K562 (cell line): ENCODE data around the gene PEBP1. TPM values are rescaled to one million over a fixed set of nuclear protein-coding genes. Genes with fewer than 3 reads are reported as not detected.

Source experiments
- ATAC-seq: fragments of 200-7000 bp; cut with Tn5 transposase; 3 replicates; pipeline ENCODE4 v1.9.1; 2020; ENCODE audit warnings: moderate library complexity
- BruUV-seq: library from RNA; stranded (reverse); fragments of 400-500 nt; replicated peaks from 2 replicates; lab custom pipeline; 2021; lab: Mats Ljungman, UMichigan
- CTCF ChIA-PET: fragments of 300-600 bp; formaldehyde crosslinking; extraction: SDS; loops from one replicate; lab custom pipeline; 2021; ENCODE audit warnings: low intra/inter-chr PET ratio; lab: Yijun Ruan, JAX
- POLR2A ChIA-PET: fragments of 300-600, 350-650 bp; sonication (Branson Sonifier 250); formaldehyde crosslinking; extraction: SDS; loops from one replicate; lab custom pipeline; 2021; ENCODE audit warnings: antibody characterized with exemption, inconsistent platforms; lab: Yijun Ruan, JAX
- DNase-seq, 4 experiments: peaks; one replicate each; pipeline versions ENCODE4 v3.0.0 to v3.0.0-alpha.2; 2011 to 2018; ENCODE audit warnings: low spot score in 3 of 4, mixed read lengths in 3 of 4; ENCODE audit errors: extremely low read depth in 1 of 4
- FAIRE-seq: peaks from 2 replicates; lab custom pipeline; 2011; peaks lifted over from hg19 to GRCh38; lab: Jason Lieb, UNC
- H2AFZ ChIP-seq: 2 replicates; pipeline ENCODE4 v1.6.0; 2011; ENCODE audit warnings: low read depth, low read length, control low read depth, inconsistent platforms
- H3K27ac ChIP-seq: fragments of 200-600 bp; 3 replicates; pipeline ENCODE4 v1.8.0; 2011; ENCODE audit warnings: low read depth, mild to moderate bottlenecking, control low read depth, inconsistent platforms, low read length, moderate library complexity, mixed read lengths; ENCODE audit errors: extremely low read depth
- H3K27me3 ChIP-seq, 2 experiments: fragments of 300-600 bp in 1 of 2; 2 replicates in 1 of 2; 3 replicates in 1 of 2; pipeline versions ENCODE4 v1.6.0 to v1.8.0; 2011; ENCODE audit warnings: inconsistent platforms in 2 of 2, low read length in 2 of 2, mild to moderate bottlenecking in 1 of 2, mixed read lengths in 1 of 2, moderate library complexity in 1 of 2; ENCODE audit not compliant: control insufficient read depth in 2 of 2, insufficient read depth in 2 of 2
- H3K36me3 ChIP-seq: fragments of 300-600 bp; 3 replicates; pipeline ENCODE4 v1.8.0; 2011; ENCODE audit warnings: mild to moderate bottlenecking, low read length, inconsistent platforms; ENCODE audit not compliant: control insufficient read depth, insufficient read depth
- H3K4me1 ChIP-seq, 2 experiments: fragments of 200-600 bp in 1 of 2; replicated peaks in 1 of 2; 2 replicates in 1 of 2; 3 replicates in 1 of 2; pipeline versions ENCODE4 v1.5.1 to v1.8.0; 2011; ENCODE audit warnings: inconsistent platforms in 2 of 2, low read length in 2 of 2, mild to moderate bottlenecking in 1 of 2, mixed read lengths in 1 of 2, moderate library complexity in 1 of 2; ENCODE audit not compliant: control insufficient read depth in 2 of 2, insufficient read depth in 2 of 2
- H3K4me2 ChIP-seq: 2 replicates; pipeline ENCODE4 v1.6.1; 2011; ENCODE audit warnings: low read length, control low read depth, inconsistent platforms, mixed read lengths; ENCODE audit not compliant: insufficient read depth
- H3K4me3 ChIP-seq: fragments of 200-600 bp; sonication (generic), shearing (Covaris generic); 2 replicates; pipeline ENCODE4 v1.5.1; 2016; ENCODE audit warnings: control low read depth, inconsistent platforms
- H3K79me2 ChIP-seq: fragments of 200-600 bp; 3 replicates; pipeline ENCODE4 v1.8.0; 2011; ENCODE audit warnings: low read length, inconsistent platforms; ENCODE audit not compliant: control insufficient read depth, insufficient read depth
- H3K9ac ChIP-seq, 2 experiments: 2 replicates each; pipeline versions ENCODE4 v1.6.0 to v1.6.1; 2011; ENCODE audit warnings: low read depth in 2 of 2, low read length in 2 of 2, control low read depth in 1 of 2, inconsistent platforms in 1 of 2, mild to moderate bottlenecking in 1 of 2, mixed read lengths in 1 of 2; ENCODE audit not compliant: insufficient read depth in 1 of 2
- H3K9me1 ChIP-seq: one replicate; pipeline ENCODE4 v1.6.0; 2011; ENCODE audit warnings: inconsistent platforms, mild to moderate bottlenecking, low read length, moderate library complexity; ENCODE audit not compliant: control insufficient read depth, insufficient read depth
- H3K9me3 ChIP-seq: replicated peaks from 2 replicates; pipeline ENCODE4 v1.5.1; 2011; ENCODE audit warnings: low read depth, low read length, inconsistent platforms; ENCODE audit not compliant: control insufficient read depth, insufficient read depth
- H4K20me1 ChIP-seq: replicated peaks from 2 replicates; pipeline ENCODE4 v1.6.1; 2011; ENCODE audit warnings: low read length, inconsistent platforms, mixed read lengths; ENCODE audit not compliant: control insufficient read depth, insufficient read depth
- ATF1 ChIP-seq, 2 experiments: fragments of 450-650 bp in 1 of 2; IDR thresholded peaks; 2 replicates each; pipeline ENCODE4 v1.6.1; 2016; ENCODE audit warnings: missing compliant biosample characterization in 1 of 2, missing genetic modification characterization in 1 of 2
- FOSL1 ChIP-seq: fragments of 200-800 bp; sonication (Bioruptor generic); conservative IDR thresholded peaks from 2 replicates; pipeline ENCODE4 v1.6.1; 2016; ENCODE audit warnings: missing genetic modification characterization, missing compliant biosample characterization
- FOXK1 ChIP-seq: sonication (generic); formaldehyde crosslinking; IDR thresholded peaks from 2 replicates; pipeline ENCODE4 v1.8.0; 2022; ENCODE audit warnings: missing genetic modification reagents, mild to moderate bottlenecking, borderline replicate concordance
- HES1 ChIP-seq: fragments of 450-650 bp; IDR thresholded peaks from 2 replicates; pipeline ENCODE4 v1.6.1; 2016; ENCODE audit warnings: low read depth, mild to moderate bottlenecking, moderate library complexity
- MAX ChIP-seq: sonication (generic); formaldehyde crosslinking; IDR thresholded peaks from 2 replicates; pipeline ENCODE4 v1.9.0; 2022; ENCODE audit warnings: mild to moderate bottlenecking, missing genetic modification reagents
- NELFE ChIP-seq: IDR thresholded peaks from 2 replicates; pipeline ENCODE4 v1.6.1; 2011; ENCODE audit warnings: mild to moderate bottlenecking; ENCODE audit not compliant: insufficient read depth, insufficient read length
- NR0B1 ChIP-seq: fragments of 450-650 bp; IDR thresholded peaks from one replicate; pipeline ENCODE4 v1.6.1; 2018; ENCODE audit warnings: mild to moderate bottlenecking, moderate library complexity; ENCODE audit not compliant: partially characterized antibody
- SPI1 ChIP-seq: IDR thresholded peaks from 2 replicates; pipeline ENCODE4 v1.6.1; 2011; ENCODE audit warnings: low read depth, low read length, control low read depth, borderline replicate concordance
- TCF3 ChIP-seq: sonication (generic); formaldehyde crosslinking; IDR thresholded peaks from 2 replicates; pipeline ENCODE4 v1.4.0; 2020; ENCODE audit warnings: mild to moderate bottlenecking, missing genetic modification reagents
- ZBTB40 ChIP-seq, 2 experiments: fragments of 450-650 bp in 1 of 2; sonication (generic) in 1 of 2; formaldehyde crosslinking in 1 of 2; IDR thresholded peaks; 2 replicates each; pipeline versions ENCODE4 v1.7.1 to v1.9.0; 2016 to 2022; ENCODE audit warnings: inconsistent platforms in 1 of 2, mild to moderate bottlenecking in 1 of 2, missing genetic modification reagents in 1 of 2
- WGBS: fragments of 100-300 bp; shearing (Covaris generic); methylation state at CpG from one replicate; pipeline ENCODE4 v1.1.6; 2016; ENCODE audit warnings: low coverage, mixed read lengths; ENCODE audit not compliant: insufficient coverage; ENCODE audit errors: missing lambda C conversion rate; 5-methylcytosine and 5-hydroxymethylcytosine counted together
- in situ Hi-C: fragments of 300-500 bp; cut with MboI; formaldehyde crosslinking; loops from 4 replicates; pipeline ENCODE4 v1.15.0; 2018; ENCODE audit warnings: inconsistent platforms, mixed read lengths
- intact Hi-C: fragments of 100-400 bp; cut with micrococcal nuclease; formaldehyde crosslinking; loops from 2 replicates; pipeline ENCODE4 v1.14.2; 2022
- polyA plus RNA-seq, 8 experiments: library from polyadenylated mRNA; depleted of rRNA in 4 of 8; stranded (reverse) in 5 of 8; unstranded in 3 of 8; fragments of >200 nt; fragmentation: Nextera tagmentation in 2 of 8; fragmentation: Illumina TruSeq in 1 of 8; extraction: Ambion mirVana in 2 of 8; extraction: Trizol in 1 of 8; gene quantifications; 2 replicates each; pipeline versions ENCODE4 v1.2.1 to v1.2.3, GENCODE V29; 2011 to 2014; ENCODE audit warnings: inconsistent platforms in 1 of 8, missing spikeins in 1 of 8
- total RNA-seq, 7 experiments: library from RNA; depleted of rRNA in 6 of 7; stranded (reverse); fragments of >200 nt in 6 of 7; fragmentation: Illumina TruSeq in 2 of 7; extraction: Trizol in 2 of 7; gene quantifications; 2 replicates each; pipeline versions ENCODE4 v1.2.1 to v1.2.3, GENCODE V29; 2011 to 2021; ENCODE audit warnings: low replicate concordance in 1 of 7

Gene PEBP1
- total and polyA plus RNA-seq, 9 of the 15 experiments (the other 6 are each of a cell fraction or from before 2014, with no cell fraction given) = 77.3 to 207 (median 153) TPM

- H3K4me1 ChIP-seq = peaks cover 4 to 14% of the 10 kb centered on the region in 2 experiments; a peak in 4 of 5 replicates
- no peaks in the 10 kb centered on the region; the same call in 2 of the 3 replicates for H3K36me3 ChIP-seq
- FAIRE-seq (no peak), ATAC-seq (no peak), DNase-seq (no peak)
- in situ Hi-C loops = loop anchor here (5.0 kb wide), 1 partner anchor 253 kb away; the partner anchor contains the start of gene SUDS3
- H3K4me2 ChIP-seq = no peak overlapping the region
- no peak overlapping the region for H2AFZ ChIP-seq
- WGBS = 83% methylated on average over 5 of the region's 5 CpGs
- no peak overlapping the region for H3K4me3 ChIP-seq
- no peaks in the 10 kb centered on the region for H3K79me2 ChIP-seq
- H3K9me1 ChIP-seq = no peaks in the 10 kb centered on the region
- no peaks in the 10 kb centered on the region for H4K20me1 ChIP-seq
- H3K9ac ChIP-seq = no peak overlapping the region
- no peak overlapping the region for H3K27ac ChIP-seq
- intact Hi-C loops = loop anchor here (5.0 kb wide), 1 partner anchor 58 kb away; no protein-coding TSS in a partner anchor
- no peaks in the 10 kb centered on the region for H3K9me3 ChIP-seq
- ChIA-PET CTCF (no interaction called here), POLR2A (no interaction called here)
- no TSS peak for BruUV-seq
- H3K27me3 ChIP-seq = no peaks in the 10 kb centered on the region
- TF ChIP-seq HES1 (no peak), NELFE (no peak), SPI1 (no peak), TCF3 (CRISPR knock-in tag) (0 out of 2 replicates have a peak, but pooled peaks have one; percentile 14), ZBTB40 (IDR thresholded peaks at IDR 0.05) (no peak), ZBTB40 (CRISPR knock-in tag; IDR thresholded peaks at IDR 0.05) (no peak), NR0B1 (no peak), MAX (CRISPR knock-in tag) (no peak), ATF1 (CRISPR knock-in tag; IDR thresholded peaks at IDR 0.05) (no peak), ATF1 (tag; IDR thresholded peaks at IDR 0.05) (no peak), FOXK1 (no peak), FOSL1 (tag) (peak; percentile 35)
Observed at GRCh38 chr12:118124333-118124874, 11.5 kb upstream of the PEBP1 start.
